H9 (cell line): Measurements from ENCODE around the gene AKR1E2. TPM values are rescaled to one million over a fixed set of nuclear protein-coding genes. Genes with fewer than 3 reads are reported as not detected.

Experiments
- DNase-seq: peaks from one replicate; pipeline ENCODE4 v3.0.0-alpha.2; 2017
- H2AFZ ChIP-seq: one replicate; pipeline ENCODE4 v1.6.1; 2013; ENCODE audit warnings: mild to moderate bottlenecking, low read length, control low read depth, moderate library complexity
- H2AK5ac ChIP-seq: 2 replicates; pipeline ENCODE4 v1.6.1; 2013; ENCODE audit warnings: low read length, control low read depth, mixed read lengths; ENCODE audit not compliant: insufficient read length
- H2BK120ac ChIP-seq: one replicate; pipeline ENCODE4 v1.6.1; 2013; ENCODE audit warnings: low read depth, mild to moderate bottlenecking, low read length, control low read depth, inconsistent platforms; ENCODE audit not compliant: poor library complexity, severe bottlenecking
- H2BK12ac ChIP-seq: 2 replicates; pipeline ENCODE4 v1.6.1; 2013; ENCODE audit warnings: low read length, control low read depth, mixed read lengths, low read depth; ENCODE audit not compliant: insufficient read length
- H2BK15ac ChIP-seq: 2 replicates; pipeline ENCODE4 v1.6.1; 2013; ENCODE audit warnings: low read depth, low read length, control low read depth
- H2BK20ac ChIP-seq: one replicate; pipeline ENCODE4 v1.6.1; 2013; ENCODE audit warnings: low read depth, mild to moderate bottlenecking, low read length, control low read depth, inconsistent platforms; ENCODE audit not compliant: poor library complexity, severe bottlenecking
- H2BK5ac ChIP-seq: 2 replicates; pipeline ENCODE4 v1.6.1; 2013; ENCODE audit warnings: low read length, control low read depth, mixed read lengths; ENCODE audit not compliant: insufficient read length
- H3K14ac ChIP-seq: 2 replicates; pipeline ENCODE4 v1.6.1; 2013; ENCODE audit warnings: low read length, control low read depth; ENCODE audit not compliant: insufficient read depth
- H3K18ac ChIP-seq: 2 replicates; pipeline ENCODE4 v1.6.1; 2013; ENCODE audit warnings: low read depth, mild to moderate bottlenecking, mixed read lengths, low read length, control low read depth; ENCODE audit not compliant: insufficient read length
- H3K23ac ChIP-seq: 2 replicates; pipeline ENCODE4 v1.6.1; 2013; ENCODE audit warnings: low read length, control low read depth, mixed read lengths, low read depth; ENCODE audit not compliant: insufficient read length
- H3K23me2 ChIP-seq: 2 replicates; pipeline ENCODE4 v1.6.1; 2013; ENCODE audit warnings: low read depth, mild to moderate bottlenecking, mixed read lengths, low read length, control low read depth; ENCODE audit not compliant: insufficient read length, poor library complexity, severe bottlenecking
- H3K27ac ChIP-seq: 2 replicates; pipeline ENCODE4 v1.5.1; 2013; ENCODE audit warnings: low read length, control low read depth, mixed read lengths, low read depth; ENCODE audit not compliant: insufficient read length
- H3K27me3 ChIP-seq: 2 replicates; pipeline ENCODE4 v1.6.1; 2013; ENCODE audit warnings: low read length, control low read depth, inconsistent platforms; ENCODE audit not compliant: insufficient read depth
- H3K4ac ChIP-seq: 2 replicates; pipeline ENCODE4 v1.6.1; 2013; ENCODE audit warnings: low read depth, mild to moderate bottlenecking, control low read depth, inconsistent platforms, low read length, moderate library complexity
- H3K4me1 ChIP-seq: 2 replicates; pipeline ENCODE4 v1.6.1; 2013; ENCODE audit warnings: low read length, control low read depth, inconsistent platforms; ENCODE audit not compliant: insufficient read depth
- H3K4me2 ChIP-seq: 2 replicates; pipeline ENCODE4 v1.6.1; 2013; ENCODE audit warnings: low read length, control low read depth, mixed read lengths; ENCODE audit not compliant: insufficient read length, insufficient read depth
- H3K56ac ChIP-seq: 2 replicates; pipeline ENCODE4 v1.6.1; 2013; ENCODE audit warnings: low read depth, mild to moderate bottlenecking, mixed read lengths, low read length, control low read depth; ENCODE audit not compliant: insufficient read length
- H3K79me1 ChIP-seq: 2 replicates; pipeline ENCODE4 v1.6.1; 2013; ENCODE audit warnings: low read depth, mild to moderate bottlenecking, moderate library complexity, low read length, control low read depth, inconsistent platforms; ENCODE audit not compliant: insufficient read depth, poor library complexity, severe bottlenecking
- H3K79me2 ChIP-seq: 2 replicates; pipeline ENCODE4 v1.6.1; 2013; ENCODE audit warnings: low read length, control low read depth, inconsistent platforms; ENCODE audit not compliant: insufficient read depth
- H3K9ac ChIP-seq: 2 replicates; pipeline ENCODE4 v1.6.1; 2013; ENCODE audit warnings: low read length, control low read depth, mixed read lengths; ENCODE audit not compliant: insufficient read length; ENCODE audit errors: extremely low read depth
- H3K9me3 ChIP-seq: one replicate; pipeline ENCODE4 v1.6.1; 2013; ENCODE audit warnings: low read depth, low read length, inconsistent platforms; ENCODE audit not compliant: control insufficient read depth
- H3T11ph ChIP-seq: one replicate; pipeline ENCODE4 v1.6.1; 2013; ENCODE audit warnings: mild to moderate bottlenecking, low read length, control low read depth, inconsistent platforms
- H4K20me1 ChIP-seq: one replicate; pipeline ENCODE4 v1.6.1; 2013; ENCODE audit not compliant: control insufficient read depth, insufficient read length, insufficient read depth
- H4K5ac ChIP-seq: 2 replicates; pipeline ENCODE4 v1.6.1; 2013; ENCODE audit warnings: low read depth, mild to moderate bottlenecking, mixed read lengths, low read length, control low read depth; ENCODE audit not compliant: insufficient read length
- H4K8ac ChIP-seq: replicated peaks from 2 replicates; pipeline ENCODE4 v1.6.1; 2013; ENCODE audit warnings: low read length, control low read depth, mixed read lengths, low read depth; ENCODE audit not compliant: insufficient read length
- H4K91ac ChIP-seq: 2 replicates; pipeline ENCODE4 v1.6.1; 2013; ENCODE audit warnings: low read depth, mild to moderate bottlenecking, moderate library complexity, mixed read lengths, low read length, control low read depth; ENCODE audit not compliant: insufficient read length
- H3K27ac Mint-ChIP-seq, 3 experiments: 2 replicates in 2 of 3; 3 replicates in 1 of 3; pipeline ENCODE4 v1.8.0; 2020 to 2021; ENCODE audit warnings: mixed read lengths in 3 of 3, mild to moderate bottlenecking in 1 of 3, moderate library complexity in 1 of 3
- H3K27me3 Mint-ChIP-seq: 2 replicates; pipeline ENCODE4 v1.8.0; 2021; ENCODE audit warnings: low read depth, mild to moderate bottlenecking, moderate library complexity, mixed read lengths
- H3K36me3 Mint-ChIP-seq, 3 experiments: 2 replicates in 2 of 3; 3 replicates in 1 of 3; pipeline ENCODE4 v1.8.0; 2020 to 2021; ENCODE audit warnings: low read depth in 3 of 3, mixed read lengths in 3 of 3; ENCODE audit not compliant: insufficient read depth in 1 of 3
- H3K4me1 Mint-ChIP-seq, 2 experiments: 2 replicates each; pipeline ENCODE4 v1.8.0; 2020; ENCODE audit warnings: mixed read lengths in 2 of 2
- H3K4me3 Mint-ChIP-seq, 2 experiments: 2 replicates in 1 of 2; 3 replicates in 1 of 2; pipeline ENCODE4 v1.8.0; 2020 to 2021; ENCODE audit warnings: mild to moderate bottlenecking in 2 of 2, mixed read lengths in 2 of 2, moderate library complexity in 1 of 2
- H3K9me3 Mint-ChIP-seq, 2 experiments: 2 replicates in 1 of 2; 3 replicates in 1 of 2; pipeline ENCODE4 v1.8.0; 2020; ENCODE audit warnings: mild to moderate bottlenecking in 2 of 2, mixed read lengths in 2 of 2, moderate library complexity in 1 of 2
- WGBS: extraction: QIAGEN DNeasy Blood & Tissue Kit; methylation state at CpG from one replicate; pipeline ENCODE4 v1.1.7; 2013; ENCODE audit warnings: missing lambda C conversion rate, low lambda C conversion rate, mixed read lengths; ENCODE audit not compliant: insufficient read length; ENCODE audit errors: extremely low coverage; 5-methylcytosine and 5-hydroxymethylcytosine counted together
- total RNA-seq: library from RNA; stranded (reverse); gene quantifications from 2 replicates; pipeline ENCODE4 v1.2.1, GENCODE V29; 2021
- TF ChIP-seq, protein P1 (sequence below): fragments of 200-600 bp; sonication (generic); conservative IDR thresholded peaks from 3 replicates; pipeline ENCODE4 v1.8.0; 2021; ENCODE audit warnings: antibody characterized with exemption, mild to moderate bottlenecking

Gene AKR1E2
- total RNA-seq, 1 experiment from 2014 or later, result 2.2 TPM

DNA sequence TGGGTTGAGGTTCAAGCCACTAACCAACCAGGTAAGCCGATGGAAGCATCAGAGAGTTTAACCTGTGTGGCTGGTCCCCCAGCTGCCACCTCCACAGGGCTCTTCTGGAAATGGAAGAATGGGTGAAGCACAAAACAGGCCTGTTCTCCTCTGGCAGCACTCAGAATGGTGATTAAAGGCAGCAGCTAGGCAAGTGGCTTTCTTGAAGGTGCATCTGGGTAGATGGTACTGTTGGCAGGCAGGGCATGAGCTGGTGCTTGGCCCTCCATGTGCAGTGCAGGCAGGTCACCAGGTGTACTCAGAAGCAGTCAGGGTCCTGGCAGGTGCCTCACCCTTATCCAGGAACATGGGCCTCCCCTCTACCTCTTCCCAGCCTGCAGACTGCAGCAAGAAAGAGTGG is 11.5 kb downstream of the AKR1E2 start:
- Histone ChIP-seq H3K27me3 (no peaks in the 10 kb centered on the region), H3K27ac (no peak overlapping the region), H4K20me1 (no peaks in the 10 kb centered on the region), H3T11ph (no peak overlapping the region), H2BK20ac (no peak overlapping the region), H3K9me3 (no peaks in the 10 kb centered on the region), H3K4ac (no peak overlapping the region), H3K18ac (no peak overlapping the region), H2AFZ (no peak overlapping the region), H4K5ac (no peak overlapping the region), H3K23ac (no peak overlapping the region), H2BK120ac (no peak overlapping the region), H3K4me2 (no peak overlapping the region), H4K8ac (no peak overlapping the region), H2AK5ac (no peak overlapping the region), H3K79me1 (no peaks in the 10 kb centered on the region), H3K9ac (no peak overlapping the region), H3K23me2 (no peaks in the 10 kb centered on the region), H3K56ac (no peak overlapping the region), H2BK15ac (no peak overlapping the region), H4K91ac (no peak overlapping the region), H2BK12ac (no peak overlapping the region), H3K14ac (no peak overlapping the region), H3K79me2 (no peaks in the 10 kb centered on the region), H2BK5ac (no peak overlapping the region), H3K4me1 (no peaks in the 10 kb centered on the region)
- DNase-seq, result no peak
- Mint-ChIP-seq H3K4me3 (no peak overlapping the region), H3K4me1 (no peaks in the 10 kb centered on the region), H3K36me3 (peaks cover 3 to 13% (median 8%) of the 10 kb centered on the region in 3 experiments; a peak in 6 of 7 replicates), H3K27ac (no peak overlapping the region), H3K9me3 (peaks cover 3 to 47% of the 10 kb centered on the region in 2 experiments; a peak in 3 of 5 replicates), H3K27me3 (no peaks in the 10 kb centered on the region; the same call in 1 of the 2 replicates)
- TF ChIP-seq, protein P1, sequence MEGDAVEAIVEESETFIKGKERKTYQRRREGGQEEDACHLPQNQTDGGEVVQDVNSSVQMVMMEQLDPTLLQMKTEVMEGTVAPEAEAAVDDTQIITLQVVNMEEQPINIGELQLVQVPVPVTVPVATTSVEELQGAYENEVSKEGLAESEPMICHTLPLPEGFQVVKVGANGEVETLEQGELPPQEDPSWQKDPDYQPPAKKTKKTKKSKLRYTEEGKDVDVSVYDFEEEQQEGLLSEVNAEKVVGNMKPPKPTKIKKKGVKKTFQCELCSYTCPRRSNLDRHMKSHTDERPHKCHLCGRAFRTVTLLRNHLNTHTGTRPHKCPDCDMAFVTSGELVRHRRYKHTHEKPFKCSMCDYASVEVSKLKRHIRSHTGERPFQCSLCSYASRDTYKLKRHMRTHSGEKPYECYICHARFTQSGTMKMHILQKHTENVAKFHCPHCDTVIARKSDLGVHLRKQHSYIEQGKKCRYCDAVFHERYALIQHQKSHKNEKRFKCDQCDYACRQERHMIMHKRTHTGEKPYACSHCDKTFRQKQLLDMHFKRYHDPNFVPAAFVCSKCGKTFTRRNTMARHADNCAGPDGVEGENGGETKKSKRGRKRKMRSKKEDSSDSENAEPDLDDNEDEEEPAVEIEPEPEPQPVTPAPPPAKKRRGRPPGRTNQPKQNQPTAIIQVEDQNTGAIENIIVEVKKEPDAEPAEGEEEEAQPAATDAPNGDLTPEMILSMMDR, result no peak
- WGBS, result no CpG with 5 or more reads among the region's 1 CpG
